ENCODE measurements around the gene NAP1L2. TPM values are rescaled to one million over a fixed set of nuclear protein-coding genes. Genes with fewer than 3 reads are reported as not detected.
"Not testable (repeated sequence)": the region's sequence is repeated elsewhere in the genome, so short reads cannot be mapped to it uniquely, and the experiment has no call there.

Gene NAP1L2
- total RNA-seq, 4 donors from 2014 or later, result 0.50 to 1.9 (median 0.86) TPM

- WGBS, 2 donors, result 2 to 41% methylated on average over 18 of the region's 18 CpGs
Measured at GRCh38 chrX:73213734-73214425, 771 bp downstream of the NAP1L2 start.

GRCh38 chrX:73206366-73206765 lies 8.3 kb downstream of the NAP1L2 start:
- H3K27ac ChIP-seq, result no peak overlapping the region
- H3K36me3 ChIP-seq, result no peaks in the 10 kb centered on the region
- WGBS, 2 donors, result 62 to 85% methylated on average over 2 of the region's 2 CpGs
- intact Hi-C loops (cut with DNase I), result no loop called here
- no peaks in the 10 kb centered on the region for H3K4me1 ChIP-seq
- H3K9me3 ChIP-seq, result no peaks in the 10 kb centered on the region
- H3K4me3 ChIP-seq, result no peak overlapping the region
- TF ChIP-seq, protein P1, sequence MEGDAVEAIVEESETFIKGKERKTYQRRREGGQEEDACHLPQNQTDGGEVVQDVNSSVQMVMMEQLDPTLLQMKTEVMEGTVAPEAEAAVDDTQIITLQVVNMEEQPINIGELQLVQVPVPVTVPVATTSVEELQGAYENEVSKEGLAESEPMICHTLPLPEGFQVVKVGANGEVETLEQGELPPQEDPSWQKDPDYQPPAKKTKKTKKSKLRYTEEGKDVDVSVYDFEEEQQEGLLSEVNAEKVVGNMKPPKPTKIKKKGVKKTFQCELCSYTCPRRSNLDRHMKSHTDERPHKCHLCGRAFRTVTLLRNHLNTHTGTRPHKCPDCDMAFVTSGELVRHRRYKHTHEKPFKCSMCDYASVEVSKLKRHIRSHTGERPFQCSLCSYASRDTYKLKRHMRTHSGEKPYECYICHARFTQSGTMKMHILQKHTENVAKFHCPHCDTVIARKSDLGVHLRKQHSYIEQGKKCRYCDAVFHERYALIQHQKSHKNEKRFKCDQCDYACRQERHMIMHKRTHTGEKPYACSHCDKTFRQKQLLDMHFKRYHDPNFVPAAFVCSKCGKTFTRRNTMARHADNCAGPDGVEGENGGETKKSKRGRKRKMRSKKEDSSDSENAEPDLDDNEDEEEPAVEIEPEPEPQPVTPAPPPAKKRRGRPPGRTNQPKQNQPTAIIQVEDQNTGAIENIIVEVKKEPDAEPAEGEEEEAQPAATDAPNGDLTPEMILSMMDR (IDR thresholded peaks at IDR 0.05), result no peak
- no peak for TF ChIP-seq POLR2A (IDR thresholded peaks at IDR 0.05)
- DNase-seq, result no peak
- no peaks in the 10 kb centered on the region for H3K27me3 ChIP-seq

More at GRCh38 chrX:73213734-73214425, 771 bp downstream of the NAP1L2 start:
- H3K36me3 ChIP-seq, result no peaks in the 10 kb centered on the region
- H3K27me3 ChIP-seq, result no peaks in the 10 kb centered on the region
- H3K9me3 ChIP-seq, result no peaks in the 10 kb centered on the region
- peak overlapping the region; percentile 40 to 64 (median 58) for H3K4me3 ChIP-seq
- intact Hi-C loops (cut with DNase I), result no loop called here
- no peaks in the 10 kb centered on the region for H3K4me1 ChIP-seq
- no peak for DNase-seq
- TF ChIP-seq POLR2A (IDR thresholded peaks at IDR 0.05), result no peak
- TF ChIP-seq, protein P1 (IDR thresholded peaks at IDR 0.05), result no peak
- H3K27ac ChIP-seq, result peak overlapping the region; percentile 46 to 75 (median 64)

DNA sequence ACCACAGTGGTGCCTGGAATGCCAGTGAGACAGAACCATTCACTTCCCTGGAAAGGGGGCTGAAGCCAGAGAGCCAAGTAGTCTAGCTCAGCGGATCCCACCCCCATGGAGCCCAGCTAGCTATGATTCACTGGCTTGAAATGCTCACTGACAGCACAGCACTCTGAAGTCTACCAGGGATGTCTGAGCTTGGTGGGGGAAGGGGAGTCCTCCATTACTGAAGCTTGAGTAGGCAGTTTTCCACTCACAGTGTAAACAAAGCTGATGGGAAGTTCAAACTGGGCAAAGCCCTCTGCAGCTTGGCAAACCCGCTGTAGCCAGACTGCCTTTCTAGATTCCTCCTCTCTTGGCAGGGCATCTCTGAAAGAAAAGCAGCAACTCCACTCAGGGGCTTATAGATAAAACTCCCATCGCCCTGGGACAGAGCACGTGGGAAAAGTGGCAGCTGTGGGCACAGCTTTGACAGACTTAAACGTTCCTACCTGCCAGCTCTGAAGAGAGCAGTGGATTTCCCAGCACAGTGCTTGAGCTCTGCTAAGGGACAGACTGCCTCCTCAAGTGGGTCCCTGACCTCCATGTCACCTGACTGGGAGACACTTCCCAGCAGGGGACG lies 32.0 kb downstream of the NAP1L2 start:
- Histone ChIP-seq H3K4me3 (no peak overlapping the region), H3K9me3 (no peaks in the 10 kb centered on the region), H3K27me3 (no peaks in the 10 kb centered on the region), H3K27ac (no peak overlapping the region), H3K4me1 (no peaks in the 10 kb centered on the region), H3K36me3 (no peaks in the 10 kb centered on the region)
- intact Hi-C loops (cut with DNase I), result no loop called here
- TF ChIP-seq POLR2A (IDR thresholded peaks at IDR 0.05), result no peak
- DNase-seq, result no peak
- WGBS, 2 donors, result 67% methylated on average over 4 of the region's 6 CpGs; no CpG with 5 or more reads in 1 of the 2 donors

DNA sequence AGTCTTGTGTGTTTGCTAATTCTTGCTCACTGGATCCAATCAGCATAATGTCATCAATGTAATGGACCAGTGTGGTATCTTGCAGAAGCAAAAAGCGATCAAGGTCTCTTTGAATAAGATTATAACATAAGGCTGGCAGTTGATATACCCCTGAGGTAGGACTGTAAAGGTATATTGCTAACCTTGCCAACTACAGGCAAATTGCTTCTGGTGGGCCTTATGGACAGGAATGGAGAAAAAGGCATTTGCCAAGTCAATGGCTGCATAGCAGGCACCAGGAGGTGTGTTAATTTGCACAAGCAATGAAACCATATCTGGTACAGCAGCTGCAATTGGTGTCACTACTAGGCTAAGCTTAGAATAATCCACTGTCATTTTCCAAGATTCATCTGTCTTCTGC lies 45.7 kb downstream of the NAP1L2 start:
- H3K4me3 ChIP-seq; H3K9me3 ChIP-seq; intact Hi-C loops (cut with DNase I); H3K36me3 ChIP-seq; DNase-seq; H3K27ac ChIP-seq; H3K4me1 ChIP-seq; H3K27me3 ChIP-seq: not testable (repeated sequence)
- WGBS, 2 donors, result 63 to 80% methylated on average over 1 of the region's 1 CpG

Other genes starting within 250 kb of the NAP1L2 start
- gene PABPC1L2B, start 211.9 kb downstream of the NAP1L2 start, total RNA-seq, result not detected
- not detected for gene PABPC1L2A, start 135.3 kb downstream of the NAP1L2 start, total RNA-seq
- gene CDX4, start 232.2 kb upstream of the NAP1L2 start, total RNA-seq, result not detected

Data from esophagus squamous epithelium (tissue), 5 donors.